Left hindlimb (tissue), 1 donor: ENCODE results near the gene GREM1.

Experiments used
- DNase-seq: peaks from one replicate; pipeline ENCODE4 v3.0.0-alpha.2; 2018

GREM1 gene

DNA sequence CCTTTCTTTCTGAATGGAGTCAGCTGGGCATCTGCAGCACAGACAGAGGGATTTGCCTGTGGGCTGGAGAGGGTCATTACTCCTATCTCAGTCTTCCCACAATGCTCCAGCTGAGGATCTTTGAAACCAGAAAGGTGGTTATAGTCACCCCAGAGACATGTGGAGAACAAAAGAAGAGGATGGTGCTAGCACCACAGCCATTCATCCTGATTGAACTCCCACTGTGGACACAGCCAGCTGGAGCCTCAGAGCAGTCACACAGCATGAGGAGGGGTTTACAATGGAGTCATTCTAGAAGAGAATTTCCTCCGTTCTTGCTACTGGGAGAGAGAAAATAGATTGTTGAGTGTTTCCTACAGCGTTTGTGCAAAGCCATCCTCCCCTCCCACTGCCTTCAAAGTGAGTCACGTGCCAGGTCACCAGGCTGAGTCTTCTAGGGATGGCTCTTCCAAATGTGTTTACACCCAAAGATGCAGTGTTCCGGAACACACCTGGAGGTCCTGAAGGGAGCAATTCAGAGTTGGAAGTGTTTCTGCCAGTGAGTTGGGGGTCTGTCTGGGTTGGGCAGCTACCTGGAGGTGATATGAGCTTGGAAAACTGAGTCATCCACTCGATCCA lies 18.9 kb upstream of the GREM1 start:
- DNase-seq, result no peak

GRCh38 chr15:32700501-32701150 lies 17.2 kb upstream of the GREM1 start:
- no peak for DNase-seq

GRCh38 chr15:32701863-32702262 lies 15.9 kb upstream of the GREM1 start:
- no peak for DNase-seq

DNA sequence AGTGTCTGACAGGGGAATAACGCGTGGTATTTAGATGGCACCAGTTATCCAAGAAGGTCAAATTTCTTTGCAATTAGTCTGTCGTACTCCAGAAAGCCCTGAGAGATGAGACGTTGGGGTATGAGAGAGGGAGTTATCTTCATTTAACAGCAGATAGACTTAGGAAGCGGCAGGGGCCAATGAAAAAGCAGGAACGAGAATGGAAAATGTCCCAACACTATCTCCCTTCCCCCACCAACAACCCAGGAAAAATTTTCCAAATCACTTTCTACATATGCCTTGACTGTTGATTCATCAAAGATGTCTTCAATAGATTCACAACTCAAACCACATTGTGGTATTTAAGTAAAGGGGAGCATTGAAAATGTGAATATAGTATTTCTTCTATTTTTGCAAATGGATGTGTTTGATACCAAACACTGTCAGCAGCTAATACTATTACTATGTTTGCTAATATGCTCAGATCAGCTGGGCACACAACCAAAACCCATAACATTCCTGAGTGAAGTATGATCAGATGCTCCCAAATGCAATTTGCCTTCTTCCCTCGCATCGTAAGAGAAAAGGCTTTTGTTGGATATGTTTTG lies 13.3 kb upstream of the GREM1 start:
- no peak for DNase-seq

DNA sequence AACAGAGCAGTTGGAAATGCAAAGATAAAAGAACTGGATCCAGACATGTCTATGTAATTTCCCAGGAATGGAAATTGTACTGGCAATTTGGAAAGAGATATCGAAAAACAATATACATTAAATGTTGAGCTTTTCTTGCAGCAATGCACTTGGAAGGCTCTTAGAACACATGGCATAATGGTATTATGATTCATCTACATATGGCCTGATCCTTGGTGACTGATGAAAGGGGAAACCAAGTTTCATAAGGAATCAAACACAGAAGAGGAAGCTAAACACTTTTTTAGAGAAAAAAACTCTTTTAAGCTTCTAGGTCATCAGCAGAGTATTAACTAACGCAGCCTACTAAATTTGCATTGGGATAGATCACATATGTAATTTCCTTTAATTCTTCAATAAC lies 12.4 kb upstream of the GREM1 start:
- DNase-seq, result no peak

DNA sequence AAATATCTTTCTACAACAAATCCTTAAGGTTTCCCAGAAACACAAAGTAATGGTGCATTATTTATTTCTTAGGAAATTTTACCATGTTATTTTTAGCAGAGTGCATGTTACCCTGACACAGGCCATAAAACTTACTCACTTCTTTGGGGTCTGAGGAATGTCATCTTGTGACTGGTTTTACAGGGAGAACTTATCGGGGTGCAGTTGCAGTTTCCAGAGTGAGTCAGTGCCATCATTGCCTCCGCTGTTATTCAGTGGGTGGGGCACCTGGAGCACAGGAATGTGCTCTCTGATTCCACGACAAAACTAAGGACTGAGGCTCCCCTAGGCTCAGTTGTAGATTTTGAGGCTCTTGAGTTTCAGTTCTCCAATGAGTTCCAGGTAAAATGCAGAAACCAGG lies 11.1 kb upstream of the GREM1 start:
- no peak for DNase-seq

DNA sequence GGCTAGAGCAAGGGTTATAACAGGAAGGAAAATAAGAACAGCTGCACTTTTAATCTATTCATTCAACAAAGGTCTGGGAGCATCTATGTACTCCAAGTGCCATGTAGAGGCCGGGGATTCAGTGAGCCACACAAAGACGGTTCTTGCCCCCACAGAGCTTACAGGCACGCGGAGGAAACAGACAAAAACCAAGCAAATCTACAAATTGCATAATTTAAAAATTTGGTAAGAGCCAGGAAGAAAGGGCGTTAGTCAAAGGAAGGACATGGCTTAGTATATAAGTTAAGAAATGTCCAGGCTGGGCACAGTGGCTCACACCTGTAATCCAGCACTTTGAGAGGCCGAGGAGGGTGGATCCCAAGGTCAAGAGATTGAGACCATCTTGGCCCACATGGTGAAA lies 10.4 kb upstream of the GREM1 start:
- no peak for DNase-seq

DNA sequence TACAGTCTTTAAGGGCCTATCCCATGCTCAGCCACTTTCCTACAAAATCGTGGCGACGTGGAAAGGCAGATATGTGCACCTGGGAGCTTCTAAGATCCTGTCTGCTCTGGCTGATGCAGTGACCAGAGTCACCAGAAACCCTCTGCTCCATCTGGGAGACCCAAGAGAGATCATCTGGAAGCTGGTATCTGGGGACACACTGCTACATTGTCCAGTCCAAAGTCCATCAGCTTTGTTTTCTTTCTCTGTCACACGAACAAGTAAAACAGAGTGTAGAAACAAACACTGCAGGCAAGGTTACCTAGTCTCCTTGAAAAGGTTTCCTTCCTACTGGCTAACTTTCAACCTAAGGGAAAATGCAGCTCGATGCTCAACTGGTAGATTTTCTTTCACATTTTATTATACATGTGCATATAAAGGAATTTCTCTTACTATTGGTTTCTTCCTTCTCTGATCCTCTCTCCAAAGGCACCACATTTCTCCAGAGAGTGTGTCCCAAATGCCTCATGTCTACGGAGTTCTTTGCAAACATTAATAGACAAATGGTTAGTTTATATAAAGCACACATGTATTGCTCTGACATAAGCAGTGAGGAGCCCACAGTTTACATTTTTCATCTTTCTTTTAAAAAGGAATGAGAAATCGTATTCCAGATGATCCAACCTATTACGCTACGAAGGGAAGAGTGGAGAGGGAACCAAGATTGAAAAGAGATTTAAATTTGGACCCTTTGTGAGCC lies 8.3 kb upstream of the GREM1 start:
- no peak for DNase-seq

- no peak for DNase-seq
Measured at GRCh38 chr15:32715276-32715675, 2.5 kb upstream of the GREM1 start.

GRCh38 chr15:32716216-32716914 lies 1.4 kb upstream of the GREM1 start:
- no peak for DNase-seq

GRCh38 chr15:32716915-32717425 lies 834 bp upstream of the GREM1 start:
- peak; percentile 35 for DNase-seq

DNA sequence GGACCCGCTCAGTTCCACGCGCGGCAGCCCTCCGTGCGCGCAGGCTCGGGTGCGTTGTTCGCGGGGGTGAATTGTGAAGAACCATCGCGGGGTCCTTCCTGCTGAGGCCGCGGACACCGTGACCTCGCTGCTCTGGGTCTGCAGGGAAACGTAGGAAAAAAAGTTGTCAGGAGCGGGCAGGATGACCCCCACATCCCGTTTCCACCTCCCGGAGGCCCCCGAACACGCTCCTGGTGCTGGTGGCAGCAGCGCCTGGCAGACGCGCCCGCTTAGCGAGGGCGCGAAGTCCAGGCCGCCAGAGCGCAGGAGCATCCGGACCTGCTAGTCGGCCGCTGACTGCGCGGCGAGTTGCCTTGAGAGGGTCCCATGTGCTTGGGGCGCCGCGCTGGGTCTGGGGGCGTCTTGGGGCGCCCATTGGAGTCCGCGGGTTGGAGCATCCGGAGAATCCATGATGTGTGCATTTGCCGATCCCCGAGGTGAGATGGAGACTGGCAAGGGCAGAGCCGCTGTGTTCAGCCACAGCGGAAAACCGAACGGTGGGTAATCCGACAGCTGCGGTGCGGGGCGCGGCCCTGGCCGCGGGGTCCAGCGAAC lies 520 bp downstream of the GREM1 start:
- peak; percentile 32 for DNase-seq

- peak; percentile 50 for DNase-seq
Measured at GRCh38 chr15:32718821-32719716, 1.3 kb downstream of the GREM1 start.

DNA sequence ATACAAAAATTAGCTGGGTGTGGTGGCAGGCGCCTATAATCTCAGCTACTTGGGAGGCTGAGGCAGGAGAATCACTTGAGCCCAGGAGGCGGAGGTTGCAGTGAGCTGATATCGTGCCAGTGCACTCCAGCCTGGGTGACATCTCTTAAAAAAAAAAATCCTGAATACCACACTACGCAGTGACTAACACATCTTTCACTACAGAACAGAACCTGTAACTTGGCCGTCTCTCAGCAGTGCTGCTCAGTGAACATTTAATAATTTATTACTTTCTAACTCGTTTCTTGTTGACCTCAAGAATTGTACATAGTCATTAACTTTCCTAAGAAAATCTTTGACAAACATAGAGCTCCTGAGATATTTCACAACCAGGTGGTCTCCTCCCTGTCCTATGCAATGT lies 3.8 kb downstream of the GREM1 start:
- no peak for DNase-seq

DNA sequence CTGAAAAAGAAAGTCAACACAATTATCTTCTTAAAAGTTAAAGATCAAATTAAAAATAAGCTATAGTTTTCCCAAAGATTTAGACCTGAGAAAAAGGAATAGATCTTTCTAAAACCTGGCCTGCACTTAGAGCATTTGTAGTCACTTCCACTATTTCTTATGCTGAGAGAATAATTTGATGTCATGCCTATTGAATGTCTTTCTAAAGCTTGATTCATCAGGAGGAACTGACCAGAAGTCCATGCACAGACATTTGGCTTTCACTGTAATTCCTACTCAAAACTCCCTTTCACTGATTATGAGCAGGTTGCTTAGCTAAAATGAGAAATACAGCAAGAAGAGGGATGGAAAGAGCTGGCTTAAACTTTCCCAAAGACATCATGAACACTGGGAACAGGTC lies 4.3 kb downstream of the GREM1 start:
- no peak for DNase-seq

DNA sequence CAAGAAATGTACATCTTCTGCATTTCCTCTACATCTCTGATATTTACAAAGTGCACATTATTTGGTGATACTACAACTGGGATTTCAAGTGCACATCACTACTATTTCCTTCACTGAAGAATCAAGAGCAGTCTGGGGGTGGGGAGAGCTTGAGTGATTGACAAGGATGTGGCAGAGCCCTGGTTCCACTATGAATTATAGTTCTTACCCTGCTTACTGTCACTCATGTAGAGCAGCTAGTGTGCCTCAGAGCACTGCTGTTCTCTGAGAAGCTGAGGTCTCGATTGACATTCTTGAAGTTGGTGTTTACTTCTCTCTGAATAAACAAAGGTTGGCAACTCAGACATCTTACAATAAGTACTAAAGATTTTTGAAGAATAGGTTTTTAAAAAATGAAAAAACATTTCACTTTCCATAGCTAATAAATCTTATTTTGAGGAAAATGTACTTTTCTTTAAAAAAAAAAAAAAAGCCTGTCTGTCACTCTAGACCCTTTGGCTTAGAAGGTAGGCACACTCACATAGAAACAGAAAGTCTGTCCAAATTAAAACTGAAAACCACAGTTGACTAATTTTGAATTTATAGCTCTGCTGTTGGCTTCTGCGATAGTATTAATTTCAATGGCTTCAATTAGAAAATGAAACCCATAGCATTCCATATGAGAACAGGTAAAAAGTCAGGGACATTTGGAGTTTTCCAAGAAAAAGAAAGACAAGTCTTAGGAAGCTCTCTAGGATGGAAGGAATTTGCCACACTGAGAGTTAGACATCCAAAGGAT lies 5.6 kb downstream of the GREM1 start:
- DNase-seq, result no peak

DNA sequence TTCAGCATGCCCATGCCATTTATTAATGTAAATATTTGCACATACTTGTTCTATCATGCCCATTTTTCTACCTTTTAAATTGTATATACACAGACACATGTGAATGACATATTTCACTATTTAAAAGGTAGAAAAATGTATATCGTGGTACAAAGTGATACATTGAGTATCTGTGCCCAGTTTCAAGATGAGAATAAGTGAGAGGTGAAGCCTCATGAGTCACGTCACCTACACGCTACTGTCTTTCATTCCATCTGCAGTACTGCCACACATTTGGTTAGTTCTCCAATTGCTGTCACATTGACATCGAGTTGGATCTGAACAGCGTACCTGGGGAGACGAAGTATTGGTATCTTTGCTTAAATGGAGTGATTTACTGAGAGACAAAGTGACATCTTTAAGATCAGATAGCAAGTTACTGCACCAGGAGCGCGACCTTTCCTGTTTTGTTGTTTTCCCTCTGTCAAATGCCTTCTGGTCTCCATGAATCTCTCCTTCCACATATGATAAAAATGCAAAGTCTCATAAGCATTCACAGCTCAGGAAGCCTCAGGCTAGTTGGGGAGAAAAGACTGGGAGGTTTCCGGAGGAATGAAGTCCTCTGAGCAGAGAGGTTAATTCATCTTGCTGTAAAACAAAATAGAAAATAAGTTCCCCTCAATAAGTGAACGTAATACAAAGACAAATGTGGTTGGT lies 12.0 kb downstream of the GREM1 start:
- no peak for DNase-seq

DNA sequence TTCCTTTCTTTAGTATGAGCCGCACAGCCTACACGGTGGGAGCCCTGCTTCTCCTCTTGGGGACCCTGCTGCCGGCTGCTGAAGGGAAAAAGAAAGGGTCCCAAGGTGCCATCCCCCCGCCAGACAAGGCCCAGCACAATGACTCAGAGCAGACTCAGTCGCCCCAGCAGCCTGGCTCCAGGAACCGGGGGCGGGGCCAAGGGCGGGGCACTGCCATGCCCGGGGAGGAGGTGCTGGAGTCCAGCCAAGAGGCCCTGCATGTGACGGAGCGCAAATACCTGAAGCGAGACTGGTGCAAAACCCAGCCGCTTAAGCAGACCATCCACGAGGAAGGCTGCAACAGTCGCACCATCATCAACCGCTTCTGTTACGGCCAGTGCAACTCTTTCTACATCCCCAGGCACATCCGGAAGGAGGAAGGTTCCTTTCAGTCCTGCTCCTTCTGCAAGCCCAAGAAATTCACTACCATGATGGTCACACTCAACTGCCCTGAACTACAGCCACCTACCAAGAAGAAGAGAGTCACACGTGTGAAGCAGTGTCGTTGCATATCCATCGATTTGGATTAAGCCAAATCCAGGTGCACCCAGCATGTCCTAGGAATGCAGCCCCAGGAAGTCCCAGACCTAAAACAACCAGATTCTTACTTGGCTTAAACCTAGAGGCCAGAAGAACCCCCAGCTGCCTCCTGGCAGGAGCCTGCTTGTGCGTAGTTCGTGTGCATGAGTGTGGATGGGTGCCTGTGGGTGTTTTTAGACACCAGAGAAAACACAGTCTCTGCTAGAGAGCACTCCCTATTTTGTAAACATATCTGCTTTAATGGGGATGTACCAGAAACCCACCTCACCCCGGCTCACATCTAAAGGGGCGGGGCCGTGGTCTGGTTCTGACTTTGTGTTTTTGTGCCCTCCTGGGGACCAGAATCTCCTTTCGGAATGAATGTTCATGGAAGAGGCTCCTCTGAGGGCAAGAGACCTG lies 13.2 kb downstream of the GREM1 start:
- no peak for DNase-seq
